ENCODE measurements around the gene C1orf226. TPM values are rescaled to one million over a fixed set of nuclear protein-coding genes. Genes with fewer than 3 reads are reported as not detected.
A peak's percentile ranks its signal among the peaks of the same experiment; 100 is the strongest.

C1orf226 gene
- total and polyA plus RNA-seq, 9 of the 15 experiments (the other 6 are each of a cell fraction or from before 2014, with no cell fraction given), result 0.10 to 1.4 (median 0.47) TPM

DNA sequence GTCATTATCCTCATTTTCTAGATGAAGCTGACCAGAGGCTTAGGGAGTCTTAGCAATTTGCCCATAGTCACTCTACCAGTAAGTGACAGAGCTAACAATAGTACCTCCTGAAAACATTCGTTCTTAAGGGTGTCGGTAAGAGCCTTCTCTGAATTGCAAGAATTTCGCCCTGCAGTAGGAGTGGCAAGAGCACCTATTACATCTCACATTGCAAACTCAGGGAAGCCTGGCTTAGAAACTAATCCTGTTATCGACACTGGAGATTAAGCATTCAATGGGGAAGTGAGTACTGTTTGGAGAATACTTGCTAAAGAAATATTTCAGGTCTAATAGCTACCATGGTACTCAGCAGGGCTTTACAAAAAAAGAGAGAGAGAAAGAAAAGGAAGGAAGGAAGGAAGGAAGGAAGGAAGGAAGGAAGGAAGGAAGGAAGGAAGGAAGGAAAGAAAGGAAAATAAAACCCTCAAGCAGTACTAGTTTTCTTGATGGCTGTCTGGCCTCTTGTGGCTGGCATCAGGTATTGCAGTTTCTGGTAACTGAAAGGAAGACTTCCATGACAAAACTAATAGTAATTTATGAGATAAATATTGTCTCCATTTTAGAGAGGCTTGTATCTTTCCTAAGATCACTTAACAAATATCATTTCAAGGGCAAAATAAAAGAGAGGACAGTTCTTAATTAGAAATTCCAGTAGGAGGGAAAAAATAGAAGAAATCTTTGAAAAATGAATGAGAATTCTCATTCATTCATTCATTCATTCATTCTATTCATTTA, 10.4 kb downstream of the C1orf226 start (continued):
- TF ChIP-seq, protein P1, sequence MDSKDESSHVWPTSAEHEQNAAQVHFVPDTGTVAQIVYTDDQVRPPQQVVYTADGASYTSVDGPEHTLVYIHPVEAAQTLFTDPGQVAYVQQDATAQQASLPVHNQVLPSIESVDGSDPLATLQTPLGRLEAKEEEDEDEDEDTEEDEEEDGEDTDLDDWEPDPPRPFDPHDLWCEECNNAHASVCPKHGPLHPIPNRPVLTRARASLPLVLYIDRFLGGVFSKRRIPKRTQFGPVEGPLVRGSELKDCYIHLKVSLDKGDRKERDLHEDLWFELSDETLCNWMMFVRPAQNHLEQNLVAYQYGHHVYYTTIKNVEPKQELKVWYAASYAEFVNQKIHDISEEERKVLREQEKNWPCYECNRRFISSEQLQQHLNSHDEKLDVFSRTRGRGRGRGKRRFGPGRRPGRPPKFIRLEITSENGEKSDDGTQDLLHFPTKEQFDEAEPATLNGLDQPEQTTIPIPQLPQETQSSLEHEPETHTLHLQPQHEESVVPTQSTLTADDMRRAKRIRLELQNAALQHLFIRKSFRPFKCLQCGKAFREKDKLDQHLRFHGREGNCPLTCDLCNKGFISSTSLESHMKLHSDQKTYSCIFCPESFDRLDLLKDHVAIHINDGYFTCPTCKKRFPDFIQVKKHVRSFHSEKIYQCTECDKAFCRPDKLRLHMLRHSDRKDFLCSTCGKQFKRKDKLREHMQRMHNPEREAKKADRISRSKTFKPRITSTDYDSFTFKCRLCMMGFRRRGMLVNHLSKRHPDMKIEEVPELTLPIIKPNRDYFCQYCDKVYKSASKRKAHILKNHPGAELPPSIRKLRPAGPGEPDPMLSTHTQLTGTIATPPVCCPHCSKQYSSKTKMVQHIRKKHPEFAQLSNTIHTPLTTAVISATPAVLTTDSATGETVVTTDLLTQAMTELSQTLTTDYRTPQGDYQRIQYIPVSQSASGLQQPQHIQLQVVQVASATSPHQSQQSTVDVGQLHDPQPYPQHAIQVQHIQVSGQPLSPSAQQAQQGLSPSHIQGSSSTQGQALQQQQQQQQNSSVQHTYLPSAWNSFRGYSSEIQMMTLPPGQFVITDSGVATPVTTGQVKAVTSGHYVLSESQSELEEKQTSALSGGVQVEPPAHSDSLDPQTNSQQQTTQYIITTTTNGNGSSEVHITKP (IDR thresholded peaks at IDR 0.05; ENCODE audit: partially characterized antibody), result no peak
- TF ChIP-seq U2AF1 (optimal IDR thresholded peaks at IDR 0.05; ENCODE audit: low read depth, low read length), result peak; percentile 99
- TF ChIP-seq, protein P2, sequence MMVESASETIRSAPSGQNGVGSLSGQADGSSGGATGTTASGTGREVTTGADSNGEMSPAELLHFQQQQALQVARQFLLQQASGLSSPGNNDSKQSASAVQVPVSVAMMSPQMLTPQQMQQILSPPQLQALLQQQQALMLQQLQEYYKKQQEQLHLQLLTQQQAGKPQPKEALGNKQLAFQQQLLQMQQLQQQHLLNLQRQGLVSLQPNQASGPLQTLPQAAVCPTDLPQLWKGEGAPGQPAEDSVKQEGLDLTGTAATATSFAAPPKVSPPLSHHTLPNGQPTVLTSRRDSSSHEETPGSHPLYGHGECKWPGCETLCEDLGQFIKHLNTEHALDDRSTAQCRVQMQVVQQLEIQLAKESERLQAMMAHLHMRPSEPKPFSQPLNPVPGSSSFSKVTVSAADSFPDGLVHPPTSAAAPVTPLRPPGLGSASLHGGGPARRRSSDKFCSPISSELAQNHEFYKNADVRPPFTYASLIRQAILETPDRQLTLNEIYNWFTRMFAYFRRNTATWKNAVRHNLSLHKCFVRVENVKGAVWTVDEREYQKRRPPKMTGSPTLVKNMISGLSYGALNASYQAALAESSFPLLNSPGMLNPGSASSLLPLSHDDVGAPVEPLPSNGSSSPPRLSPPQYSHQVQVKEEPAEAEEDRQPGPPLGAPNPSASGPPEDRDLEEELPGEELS (CRISPR knock-in tag; IDR thresholded peaks at IDR 0.05; ENCODE audit: borderline replicate concordance), result no peak
- TF ChIP-seq, protein P3, sequence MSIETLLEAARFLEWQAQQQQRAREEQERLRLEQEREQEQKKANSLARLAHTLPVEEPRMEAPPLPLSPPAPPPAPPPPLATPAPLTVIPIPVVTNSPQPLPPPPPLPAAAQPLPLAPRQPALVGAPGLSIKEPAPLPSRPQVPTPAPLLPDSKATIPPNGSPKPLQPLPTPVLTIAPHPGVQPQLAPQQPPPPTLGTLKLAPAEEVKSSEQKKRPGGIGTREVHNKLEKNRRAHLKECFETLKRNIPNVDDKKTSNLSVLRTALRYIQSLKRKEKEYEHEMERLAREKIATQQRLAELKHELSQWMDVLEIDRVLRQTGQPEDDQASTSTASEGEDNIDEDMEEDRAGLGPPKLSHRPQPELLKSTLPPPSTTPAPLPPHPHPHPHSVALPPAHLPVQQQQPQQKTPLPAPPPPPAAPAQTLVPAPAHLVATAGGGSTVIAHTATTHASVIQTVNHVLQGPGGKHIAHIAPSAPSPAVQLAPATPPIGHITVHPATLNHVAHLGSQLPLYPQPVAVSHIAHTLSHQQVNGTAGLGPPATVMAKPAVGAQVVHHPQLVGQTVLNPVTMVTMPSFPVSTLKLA (conservative IDR thresholded peaks at IDR 0.05), result 0 out of 4 replicates have a peak, but pooled peaks of 1 of the 2 experiments have one; percentile 26
- TF ChIP-seq NUFIP1 (IDR thresholded peaks at IDR 0.05; ENCODE audit: partially characterized antibody), result no peak
- TF ChIP-seq, protein P4, sequence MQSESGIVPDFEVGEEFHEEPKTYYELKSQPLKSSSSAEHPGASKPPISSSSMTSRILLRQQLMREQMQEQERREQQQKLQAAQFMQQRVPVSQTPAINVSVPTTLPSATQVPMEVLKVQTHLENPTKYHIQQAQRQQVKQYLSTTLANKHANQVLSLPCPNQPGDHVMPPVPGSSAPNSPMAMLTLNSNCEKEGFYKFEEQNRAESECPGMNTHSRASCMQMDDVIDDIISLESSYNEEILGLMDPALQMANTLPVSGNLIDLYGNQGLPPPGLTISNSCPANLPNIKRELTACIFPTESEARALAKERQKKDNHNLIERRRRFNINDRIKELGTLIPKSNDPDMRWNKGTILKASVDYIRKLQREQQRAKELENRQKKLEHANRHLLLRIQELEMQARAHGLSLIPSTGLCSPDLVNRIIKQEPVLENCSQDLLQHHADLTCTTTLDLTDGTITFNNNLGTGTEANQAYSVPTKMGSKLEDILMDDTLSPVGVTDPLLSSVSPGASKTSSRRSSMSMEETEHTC (IDR thresholded peaks at IDR 0.05), result no peak
- no peak for TF ChIP-seq HEY1 (CRISPR knock-in tag; IDR thresholded peaks at IDR 0.05; ENCODE audit: borderline replicate concordance)
- TF ChIP-seq, protein P5, sequence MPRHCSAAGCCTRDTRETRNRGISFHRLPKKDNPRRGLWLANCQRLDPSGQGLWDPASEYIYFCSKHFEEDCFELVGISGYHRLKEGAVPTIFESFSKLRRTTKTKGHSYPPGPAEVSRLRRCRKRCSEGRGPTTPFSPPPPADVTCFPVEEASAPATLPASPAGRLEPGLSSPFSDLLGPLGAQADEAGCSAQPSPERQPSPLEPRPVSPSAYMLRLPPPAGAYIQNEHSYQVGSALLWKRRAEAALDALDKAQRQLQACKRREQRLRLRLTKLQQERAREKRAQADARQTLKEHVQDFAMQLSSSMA (CRISPR knock-in tag; IDR thresholded peaks at IDR 0.05), result no peak
- TF ChIP-seq, protein P6, sequence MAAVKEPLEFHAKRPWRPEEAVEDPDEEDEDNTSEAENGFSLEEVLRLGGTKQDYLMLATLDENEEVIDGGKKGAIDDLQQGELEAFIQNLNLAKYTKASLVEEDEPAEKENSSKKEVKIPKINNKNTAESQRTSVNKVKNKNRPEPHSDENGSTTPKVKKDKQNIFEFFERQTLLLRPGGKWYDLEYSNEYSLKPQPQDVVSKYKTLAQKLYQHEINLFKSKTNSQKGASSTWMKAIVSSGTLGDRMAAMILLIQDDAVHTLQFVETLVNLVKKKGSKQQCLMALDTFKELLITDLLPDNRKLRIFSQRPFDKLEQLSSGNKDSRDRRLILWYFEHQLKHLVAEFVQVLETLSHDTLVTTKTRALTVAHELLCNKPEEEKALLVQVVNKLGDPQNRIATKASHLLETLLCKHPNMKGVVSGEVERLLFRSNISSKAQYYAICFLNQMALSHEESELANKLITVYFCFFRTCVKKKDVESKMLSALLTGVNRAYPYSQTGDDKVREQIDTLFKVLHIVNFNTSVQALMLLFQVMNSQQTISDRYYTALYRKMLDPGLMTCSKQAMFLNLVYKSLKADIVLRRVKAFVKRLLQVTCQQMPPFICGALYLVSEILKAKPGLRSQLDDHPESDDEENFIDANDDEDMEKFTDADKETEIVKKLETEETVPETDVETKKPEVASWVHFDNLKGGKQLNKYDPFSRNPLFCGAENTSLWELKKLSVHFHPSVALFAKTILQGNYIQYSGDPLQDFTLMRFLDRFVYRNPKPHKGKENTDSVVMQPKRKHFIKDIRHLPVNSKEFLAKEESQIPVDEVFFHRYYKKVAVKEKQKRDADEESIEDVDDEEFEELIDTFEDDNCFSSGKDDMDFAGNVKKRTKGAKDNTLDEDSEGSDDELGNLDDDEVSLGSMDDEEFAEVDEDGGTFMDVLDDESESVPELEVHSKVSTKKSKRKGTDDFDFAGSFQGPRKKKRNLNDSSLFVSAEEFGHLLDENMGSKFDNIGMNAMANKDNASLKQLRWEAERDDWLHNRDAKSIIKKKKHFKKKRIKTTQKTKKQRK (IDR thresholded peaks at IDR 0.05; ENCODE audit: borderline replicate concordance, low read depth, low read length), result no peak; the same call in 1 of the 2 replicates
- TF ChIP-seq PYGO2 (tag; IDR thresholded peaks at IDR 0.05), result no peak
- peak; percentile 97 for TF ChIP-seq THRAP3 (IDR thresholded peaks at IDR 0.05; ENCODE audit: borderline replicate concordance)
- TF ChIP-seq ZNF561 (CRISPR knock-in tag; conservative IDR thresholded peaks at IDR 0.05), result no peak
